GM20000 (cell line): ENCODE data around the gene PIGM.
"Not testable (repeated sequence)": the region's sequence is repeated elsewhere in the genome, so short reads cannot be mapped to it uniquely, and the experiment has no call there.

Experiments
- DNase-seq: peaks from one replicate; pipeline ENCODE4 v3.0.0; 2012; ENCODE audit warnings: low spot score
- CTCF ChIP-seq: IDR thresholded peaks from 2 replicates; pipeline ENCODE4 v1.5.1; 2012; ENCODE audit warnings: mild to moderate bottlenecking, control low read depth; ENCODE audit errors: extremely low read depth, missing control alignments

The PIGM gene

GRCh38 chr1:160056648-160057169, 24.9 kb upstream of the PIGM start:
- no peak for TF ChIP-seq CTCF
- DNase-seq, result no peak

- no peak for DNase-seq
- TF ChIP-seq CTCF, result no peak
These were observed 22.0 kb upstream of the PIGM start for GRCh38 chr1:160053548-160054365.

GRCh38 chr1:160052936-160053335, 21.1 kb upstream of the PIGM start:
- no peak for DNase-seq

GRCh38 chr1:160050619-160051018, 18.8 kb upstream of the PIGM start:
- DNase-seq, result no peak
- TF ChIP-seq CTCF, result no peak

More at GRCh38 chr1:160052936-160053335, 21.1 kb upstream of the PIGM start:
- TF ChIP-seq CTCF, result no peak

- DNase-seq, result not testable (repeated sequence)
These were observed 18.4 kb upstream of the PIGM start for GRCh38 chr1:160050182-160050581.

GRCh38 chr1:160049101-160049500, 17.3 kb upstream of the PIGM start:
- no peak for DNase-seq
- TF ChIP-seq CTCF, result no peak

GRCh38 chr1:160048335-160048734, 16.5 kb upstream of the PIGM start:
- DNase-seq, result no peak
- TF ChIP-seq CTCF, result no peak
